Fibroblast of lung (primary cell): ENCODE data around the gene FMNL1.

Experiments
- CTCF ChIP-seq, 2 donors: IDR thresholded peaks in 1 of 2; conservative IDR thresholded peaks in 1 of 2; 1 replicate in 1 of 2; 2 replicates in 1 of 2; pipeline ENCODE4 v1.5.1; 2011 to 2012; ENCODE audit warnings: low read length in 2 of 2, control low read depth in 1 of 2, inconsistent platforms in 1 of 2, low read depth in 1 of 2, mild to moderate bottlenecking in 1 of 2
- EZH2 ChIP-seq: IDR thresholded peaks from 2 replicates; pipeline ENCODE4 v1.5.1; 2012; ENCODE audit warnings: low read length, control low read depth, mild to moderate bottlenecking; ENCODE audit errors: missing control alignments

- TF ChIP-seq CTCF (conservative IDR thresholded peaks at IDR 0.05 in 1 of 2, IDR thresholded peaks at IDR 0.05 in 1 of 2; ENCODE audit: low read depth in 1 of 2, low read length in 2 of 2) = no peak
- no peak for TF ChIP-seq EZH2
Observed at GRCh38 chr17:45288825-45289224, 67.1 kb downstream of the FMNL1 start.
